Measurements from ENCODE around the gene KIAA1328.

- TF ChIP-seq POLR2A (IDR thresholded peaks at IDR 0.05) (no peak), CTCF (IDR thresholded peaks at IDR 0.05) (no peak), POLR2AphosphoS5 (IDR thresholded peaks at IDR 0.05) (no peak)
These were observed 177.8 kb downstream of the KIAA1328 start for GRCh38 chr18:37006742-37007141.
